GM19463 (cell line): ENCODE results near the gene COA8.

Experiments
- ATAC-seq: cut with Tn5 transposase; IDR thresholded peaks from one replicate; pipeline ENCODE4 v1.9.1; 2021; ENCODE audit warnings: mild to moderate bottlenecking, moderate library complexity; ENCODE audit not compliant: unreplicated experiment

COA8 gene

GRCh38 chr14:103562429-103563225 is at the start of gene COA8, which contains the start of gene BAG5:
Gene COA8, plus strand, starts transcription at chr14:103562960. Its CDS starts 42 bp downstream, at chr14:103563002.
Gene BAG5, minus strand, starts transcription at chr14:103562657. Its CDS starts 1,493 bp downstream, at chr14:103561164.
- ATAC-seq, result peak; percentile 65

- no peak for ATAC-seq
Observed at GRCh38 chr14:103514596-103515421, 48.0 kb upstream of the COA8 start.

GRCh38 chr14:103516426-103517173 is 46.2 kb upstream of the COA8 start:
- ATAC-seq, result no peak

- no peak for ATAC-seq
Observed at GRCh38 chr14:103517174-103517566, 45.6 kb upstream of the COA8 start.

- no peak for ATAC-seq
Observed at GRCh38 chr14:103517721-103518421, 44.9 kb upstream of the COA8 start.

- ATAC-seq, result no peak
Observed at GRCh38 chr14:103518422-103519042, 44.2 kb upstream of the COA8 start.

- no peak for ATAC-seq
Observed at GRCh38 chr14:103519043-103519836, 43.5 kb upstream of the COA8 start.

- ATAC-seq, result no peak
Observed at GRCh38 chr14:103519837-103520212, 42.9 kb upstream of the COA8 start.

- no peak for ATAC-seq
Observed at GRCh38 chr14:103520269-103520656, 42.5 kb upstream of the COA8 start.

- ATAC-seq, result no peak
Observed at GRCh38 chr14:103520657-103521437, 41.9 kb upstream of the COA8 start.

GRCh38 chr14:103521438-103521950 is 41.3 kb upstream of the COA8 start:
- no peak for ATAC-seq

- ATAC-seq, result no peak
Observed at GRCh38 chr14:103521951-103522563, 40.7 kb upstream of the COA8 start.

GRCh38 chr14:103522649-103523574 is 39.8 kb upstream of the COA8 start, which contains the start of gene CKB:
Gene CKB, minus strand, starts transcription at chr14:103522830. Its CDS starts 337 bp downstream, at chr14:103522493.
- ATAC-seq, result no peak

GRCh38 chr14:103523575-103523954 is 39.2 kb upstream of the COA8 start:
- ATAC-seq, result no peak

GRCh38 chr14:103524002-103524935 is 38.5 kb upstream of the COA8 start:
- no peak for ATAC-seq
